ENCODE results near the gene NPRL2.
A peak's percentile ranks its signal among the peaks of the same experiment; 100 is the strongest.
"Not testable (repeated sequence)": the region's sequence is repeated elsewhere in the genome, so short reads cannot be mapped to it uniquely, and the experiment has no call there.

The NPRL2 gene

DNA sequence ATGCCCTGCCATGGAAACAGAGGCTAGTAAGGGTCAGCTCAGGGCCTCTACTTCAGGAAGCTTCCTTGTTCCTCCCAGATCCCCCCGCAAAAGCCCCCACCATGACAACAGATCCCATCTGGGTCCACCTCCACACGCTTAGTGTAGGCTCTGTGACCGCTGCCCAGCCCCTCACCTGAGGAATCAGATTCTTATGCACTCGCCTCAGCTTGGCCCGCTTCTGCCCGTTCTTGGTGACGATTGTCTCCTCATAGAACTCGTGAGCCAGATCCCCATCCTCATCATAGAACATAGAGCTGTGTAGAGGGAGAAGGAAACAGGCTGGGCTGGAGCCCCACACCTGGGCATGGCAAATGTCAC lies 24.4 kb downstream of the NPRL2 start:
- no peak for DNase-seq

DNA sequence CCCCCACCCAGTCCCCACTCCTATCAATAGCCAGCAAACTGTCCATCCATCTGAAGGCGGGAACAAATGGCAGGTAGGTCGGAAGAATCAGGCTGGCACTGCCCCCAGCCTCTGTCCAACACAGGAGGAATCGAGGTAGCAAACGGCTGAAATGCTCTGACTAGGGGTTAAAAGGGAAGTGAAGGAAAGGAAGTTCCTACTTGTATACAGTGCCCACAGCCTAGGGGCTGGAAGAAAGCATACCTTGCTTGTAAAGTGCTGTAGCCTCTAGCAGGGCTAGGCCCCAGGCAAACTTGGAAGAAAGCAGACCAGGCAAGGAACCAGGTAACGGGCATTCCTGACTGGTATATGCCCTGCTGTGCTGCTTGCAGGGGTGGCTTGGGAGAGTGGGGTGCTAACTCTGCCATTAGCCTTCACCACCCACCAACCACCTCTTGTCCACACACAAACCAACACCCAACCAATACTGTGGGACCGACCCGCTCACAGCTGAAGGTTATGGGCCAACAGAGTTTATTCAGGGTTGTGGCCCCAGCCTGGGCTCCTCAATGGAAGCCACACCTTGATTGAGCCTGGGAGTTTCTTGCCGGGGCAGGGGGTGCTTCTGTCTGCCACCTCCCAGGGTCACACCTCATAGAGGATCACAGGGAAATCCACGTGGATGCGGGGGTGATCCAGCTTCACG lies 24.9 kb downstream of the NPRL2 start:
- DNase-seq, result no peak

DNA sequence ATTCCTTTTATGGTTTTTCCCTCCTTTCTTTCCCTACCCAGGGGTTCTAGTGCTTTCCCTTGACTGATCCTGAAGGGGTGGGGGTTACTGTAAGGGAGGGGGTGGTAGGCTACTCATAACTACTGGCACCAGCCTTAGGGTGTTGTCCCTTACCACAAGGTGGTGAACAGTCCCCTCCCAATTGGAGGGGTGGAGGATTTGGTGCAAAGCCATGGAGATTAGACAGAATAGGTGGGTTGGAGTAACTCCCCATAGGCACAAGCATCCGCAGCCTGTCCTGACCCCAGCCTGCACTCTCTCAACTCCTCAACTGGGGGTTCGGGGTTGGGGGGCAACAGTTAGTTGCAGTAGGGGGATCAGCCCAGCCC lies 25.5 kb downstream of the NPRL2 start:
- no peak for DNase-seq

DNA sequence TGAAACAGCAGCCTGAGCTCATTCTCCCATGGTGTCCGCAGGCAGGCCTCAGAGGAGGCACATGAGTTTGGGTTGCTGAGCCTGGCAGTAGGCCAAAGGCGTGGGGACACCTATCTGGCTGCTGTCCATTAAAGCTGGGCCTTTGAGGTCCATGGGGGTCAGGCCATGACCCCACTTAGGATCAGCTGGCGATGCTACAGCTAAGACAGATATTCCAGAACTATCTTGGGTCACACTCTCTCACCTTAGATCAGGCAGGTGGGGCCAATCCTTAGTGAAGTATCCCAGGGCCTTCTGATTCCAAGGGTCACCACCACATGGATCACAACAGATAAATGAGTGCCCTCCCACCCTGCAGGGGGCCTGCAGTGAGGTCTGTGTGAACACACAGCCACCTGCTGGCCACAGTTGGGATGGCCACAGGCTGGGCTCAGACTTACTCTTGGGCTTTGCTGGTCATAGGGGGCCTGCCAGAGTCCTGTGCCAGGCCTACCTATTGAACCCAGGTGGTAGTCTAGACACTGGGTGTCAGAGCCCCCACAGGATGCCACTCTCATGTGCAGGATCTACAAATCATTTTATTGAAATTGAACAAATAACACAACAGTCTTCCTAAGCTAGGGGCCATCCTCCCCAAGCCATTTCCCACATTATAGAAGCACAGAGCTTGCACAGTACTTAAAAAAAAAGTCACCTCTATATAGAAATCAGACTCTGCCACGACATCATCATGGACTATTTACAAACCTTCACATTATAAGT lies 26.0 kb downstream of the NPRL2 start:
- no peak for DNase-seq

DNA sequence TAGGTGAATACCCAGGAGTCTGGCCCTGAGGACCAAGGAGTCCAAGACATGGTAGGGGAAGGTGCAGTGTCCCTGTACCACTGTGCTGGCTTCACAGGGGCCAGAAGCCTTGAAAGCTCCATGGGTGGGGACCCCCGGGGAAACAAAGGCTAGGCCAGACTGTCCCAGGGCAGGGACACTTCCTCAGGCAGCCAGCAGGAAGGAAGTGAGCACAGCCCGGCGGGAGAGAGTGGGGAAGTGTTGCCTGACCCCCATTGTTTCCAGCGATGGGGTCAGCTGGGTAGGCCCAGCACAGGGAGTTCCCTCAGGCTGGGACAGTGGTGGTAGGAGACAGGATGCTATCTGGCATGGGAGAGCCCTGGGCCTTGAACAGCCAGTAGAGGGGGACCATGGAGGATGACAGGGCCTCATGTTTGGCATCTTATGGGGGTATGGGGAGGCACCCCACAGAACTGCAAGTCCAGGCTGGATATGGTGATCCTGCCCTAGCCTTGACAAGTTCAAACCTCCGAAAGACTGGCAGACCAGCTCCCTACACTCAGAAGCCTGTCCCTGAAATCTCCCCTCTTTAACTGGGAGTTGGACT lies 26.9 kb downstream of the NPRL2 start:
- DNase-seq, result no peak

DNA sequence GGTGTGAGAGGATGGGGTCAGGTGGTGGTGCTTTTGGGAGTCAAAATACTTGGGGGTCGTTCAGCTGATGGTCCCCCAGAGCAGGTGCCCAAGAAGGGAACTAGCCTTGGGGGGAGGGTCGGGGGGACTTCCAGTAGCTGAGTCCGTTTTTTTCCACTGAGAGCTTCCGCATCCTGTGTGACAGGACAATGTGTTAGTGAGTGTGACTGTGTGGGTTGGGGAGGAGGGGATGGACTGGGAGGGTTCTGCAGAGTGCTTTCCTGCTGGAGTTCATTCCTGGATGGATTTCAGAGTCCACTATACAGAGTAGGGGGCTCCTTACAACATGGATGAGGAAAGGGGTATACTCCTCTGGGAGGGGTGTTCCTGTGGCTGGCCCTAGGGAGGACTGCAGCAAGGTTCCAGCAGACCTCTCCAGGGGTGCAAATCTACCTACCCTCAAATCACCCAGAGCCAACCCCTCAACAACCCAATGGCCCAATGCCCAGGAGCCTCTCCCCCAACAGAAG lies 27.4 kb downstream of the NPRL2 start:
- DNase-seq, result no peak

DNA sequence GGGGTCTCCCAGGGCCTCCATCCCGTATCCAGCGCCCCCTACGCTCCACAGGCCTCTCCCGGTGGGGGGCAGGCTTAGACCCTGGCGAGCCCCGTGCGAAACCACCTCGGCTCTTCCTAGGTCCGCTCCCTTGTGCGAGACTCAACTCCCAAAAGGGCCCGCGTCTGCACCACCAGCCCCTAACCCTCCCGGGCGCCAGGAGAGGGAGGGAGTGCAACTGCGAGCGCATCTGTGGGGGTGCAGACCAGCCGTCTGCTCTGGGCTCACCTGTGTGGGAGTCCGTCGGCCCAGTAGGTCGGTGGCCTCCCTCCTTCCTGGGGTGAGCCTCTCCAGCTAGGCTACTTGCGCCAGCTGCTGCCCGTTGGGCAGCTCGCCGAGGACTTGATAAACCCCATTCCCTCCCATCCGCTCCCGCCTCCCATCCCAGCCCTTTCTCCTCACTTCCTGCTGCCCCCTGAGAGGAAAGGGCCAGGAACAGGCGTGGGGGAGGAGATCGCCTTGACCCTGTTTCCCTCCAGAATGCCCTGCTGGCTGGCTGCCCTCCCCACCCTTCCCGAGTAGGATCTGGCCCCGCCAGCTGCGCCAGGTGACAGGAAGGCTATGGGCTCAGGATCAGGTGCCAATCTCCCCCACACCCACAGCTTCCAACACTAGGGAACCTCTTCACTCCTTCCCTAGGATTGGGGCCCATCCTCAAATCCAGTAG lies 28.0 kb downstream of the NPRL2 start, which contains the start of gene HYAL2:
TSS of gene HYAL2 (minus strand) at position 360 of the 706 bp plus-strand sequence. CDS start 2,256 bp downstream, outside the sequence.
- peak; percentile 25 for DNase-seq

DNA sequence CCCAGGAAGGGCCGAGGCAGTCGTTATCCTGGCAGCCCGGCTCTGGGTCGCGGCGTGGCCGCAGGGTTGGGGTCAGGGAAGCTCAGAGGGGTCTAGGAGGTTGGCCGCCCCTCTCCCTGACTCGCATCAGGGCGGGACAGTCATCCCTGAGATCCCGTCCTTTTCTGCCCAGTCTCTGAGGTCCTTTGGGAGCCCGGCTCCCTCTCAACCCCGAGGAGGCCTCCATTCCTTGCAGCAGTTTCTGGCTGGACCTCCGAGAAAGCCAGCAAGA lies 28.5 kb downstream of the NPRL2 start:
- DNase-seq, result no peak

DNA sequence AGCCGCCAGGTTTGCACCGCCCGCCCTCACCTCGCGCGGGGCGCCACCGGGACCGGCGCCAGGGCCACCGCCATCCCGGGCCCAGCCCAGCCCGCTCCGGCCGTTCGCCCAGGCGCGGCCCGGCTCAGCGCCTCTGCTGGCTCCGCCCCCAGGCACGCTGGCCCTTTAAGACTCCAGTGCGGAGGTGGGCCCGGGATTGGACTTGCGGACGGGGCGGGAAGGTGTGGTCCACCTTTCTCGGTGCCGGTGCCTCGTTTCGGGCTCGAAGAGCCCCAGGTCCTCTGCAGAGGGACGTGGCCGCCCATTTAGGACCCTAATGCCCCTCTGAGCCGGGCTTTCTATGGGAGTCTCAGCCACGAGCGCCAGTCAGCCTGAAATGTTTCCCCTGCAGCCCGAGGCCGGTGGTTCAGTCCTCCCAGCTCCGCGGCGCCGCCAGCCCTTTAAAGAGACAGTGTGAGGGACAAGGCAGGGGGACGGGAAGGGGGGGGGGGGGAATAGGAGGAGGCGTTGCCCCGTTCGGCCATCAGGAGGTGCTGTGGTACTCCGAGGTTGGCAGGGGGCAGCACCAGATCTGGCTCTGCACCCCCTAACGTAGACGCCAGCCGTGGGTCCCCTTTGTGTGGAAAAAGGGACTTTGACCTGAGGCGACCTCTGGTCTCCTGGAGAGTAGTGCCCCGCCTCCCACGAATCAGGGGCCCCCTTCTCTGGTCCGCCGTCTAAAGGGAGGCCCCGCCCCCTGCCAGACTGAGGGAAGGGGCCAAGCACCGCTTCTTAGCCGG lies 29.1 kb downstream of the NPRL2 start:
- peak; percentile 53 for DNase-seq

DNA sequence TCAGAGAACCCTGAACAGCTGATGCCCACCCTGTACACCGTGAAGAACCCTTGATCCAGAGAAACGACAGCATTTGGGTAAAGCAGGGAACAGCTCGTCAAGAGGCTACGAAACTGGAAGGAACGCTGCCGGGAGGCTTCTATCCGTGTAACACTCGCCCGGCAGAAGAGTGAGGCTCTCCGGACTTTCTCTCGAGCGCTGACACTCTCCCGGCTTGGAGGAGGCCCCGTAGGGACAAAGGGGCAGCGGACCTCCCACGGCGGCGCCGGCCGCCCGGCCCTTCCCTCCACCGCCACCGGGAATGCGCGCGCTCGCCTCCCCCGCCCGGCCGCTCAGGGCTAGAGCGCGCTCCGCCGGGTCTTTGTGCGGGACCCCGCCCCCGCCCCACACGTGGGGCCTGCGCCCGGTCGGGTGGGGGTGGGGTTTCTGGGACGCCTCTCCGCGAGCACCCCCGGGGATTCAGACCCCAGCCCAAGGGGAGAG lies 29.7 kb downstream of the NPRL2 start:
- DNase-seq, result no peak

DNA sequence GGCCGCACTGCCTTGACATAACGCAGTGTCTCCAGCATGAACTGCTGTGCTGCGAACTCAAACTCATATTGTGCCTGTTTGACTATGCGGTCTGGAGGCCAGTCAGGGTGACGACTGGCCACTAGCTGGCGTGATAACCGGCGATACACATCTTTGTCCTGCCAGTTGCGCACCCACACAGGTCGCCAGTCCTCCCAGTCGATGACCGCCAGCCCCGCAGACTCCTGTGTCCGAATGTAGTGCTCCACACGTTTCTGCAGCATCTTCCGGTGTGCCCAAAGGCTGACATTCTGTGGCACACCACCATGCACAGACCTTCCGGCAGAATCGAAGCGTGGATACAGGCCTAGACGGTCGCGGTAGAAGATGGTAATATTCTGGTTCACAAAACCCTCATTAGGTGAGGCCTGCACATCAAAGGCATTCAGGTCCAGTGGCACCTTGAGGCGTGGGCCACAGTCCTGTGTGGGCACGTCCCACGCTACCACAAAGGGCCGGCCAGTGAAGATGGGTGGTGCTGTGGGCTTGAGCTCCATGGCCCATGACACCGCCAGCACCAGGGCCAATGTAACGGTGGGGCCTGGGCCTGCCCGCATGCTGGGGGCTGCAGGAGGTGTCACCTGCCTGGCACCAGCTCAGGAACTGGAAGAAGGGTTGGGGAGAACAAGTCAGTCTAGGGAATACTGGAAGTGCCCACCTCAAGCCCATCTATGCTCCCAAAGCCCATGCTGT lies 30.5 kb downstream of the NPRL2 start:
- DNase-seq, result no peak

DNA sequence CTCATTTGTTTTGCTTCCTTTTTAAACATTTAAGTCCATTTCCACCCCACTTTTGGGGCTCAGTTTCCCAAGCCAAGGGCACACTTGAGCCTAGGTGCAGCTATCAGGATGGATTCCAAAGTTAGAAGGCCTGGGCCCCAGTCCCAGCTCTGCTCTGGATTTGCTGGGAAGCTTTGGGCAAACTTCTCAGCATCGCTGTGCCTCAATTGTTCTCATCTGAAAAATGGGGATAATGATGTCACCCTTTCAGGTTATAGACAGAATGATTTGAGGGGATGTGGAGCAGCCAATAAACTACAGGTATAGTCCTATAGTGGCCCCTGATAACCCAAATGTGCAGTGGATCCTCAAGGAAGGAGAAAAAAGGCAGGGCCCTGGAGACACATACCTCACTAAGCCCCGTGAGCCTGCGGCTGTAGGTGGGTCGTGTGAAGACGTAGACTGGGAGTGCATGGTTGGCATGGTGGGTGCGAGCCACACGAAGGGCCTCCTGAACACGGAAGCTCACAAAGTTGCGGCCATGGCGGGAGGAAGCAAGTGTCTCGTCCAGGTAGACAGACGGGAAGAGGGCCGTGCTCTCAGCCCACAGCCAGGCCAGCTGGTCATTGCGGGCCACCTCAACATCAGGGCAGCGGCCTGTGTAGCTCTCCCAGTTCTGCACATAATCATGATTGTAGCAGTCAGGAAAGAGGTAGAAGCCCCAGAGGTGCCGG lies 31.2 kb downstream of the NPRL2 start:
- DNase-seq, result no peak

DNA sequence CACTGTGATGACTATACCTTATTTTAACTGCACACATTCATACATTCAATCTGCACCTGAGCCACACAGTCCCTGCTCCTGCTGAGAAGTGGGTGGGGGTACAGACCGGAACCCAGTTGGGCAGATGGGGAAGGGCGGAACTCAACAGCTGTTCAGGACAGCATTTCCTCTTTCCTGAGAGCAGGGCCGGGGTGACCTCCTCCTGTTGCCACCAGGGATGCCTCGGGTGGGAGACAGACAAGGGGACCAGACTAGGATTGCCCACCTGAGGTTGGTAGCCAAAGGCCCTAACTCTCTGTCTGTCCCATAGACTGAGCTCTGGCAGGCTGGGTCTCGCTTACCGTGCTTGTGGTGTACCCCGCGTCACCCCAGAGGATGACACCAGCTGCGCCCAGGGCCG lies 32.0 kb downstream of the NPRL2 start:
- no peak for DNase-seq

DNA sequence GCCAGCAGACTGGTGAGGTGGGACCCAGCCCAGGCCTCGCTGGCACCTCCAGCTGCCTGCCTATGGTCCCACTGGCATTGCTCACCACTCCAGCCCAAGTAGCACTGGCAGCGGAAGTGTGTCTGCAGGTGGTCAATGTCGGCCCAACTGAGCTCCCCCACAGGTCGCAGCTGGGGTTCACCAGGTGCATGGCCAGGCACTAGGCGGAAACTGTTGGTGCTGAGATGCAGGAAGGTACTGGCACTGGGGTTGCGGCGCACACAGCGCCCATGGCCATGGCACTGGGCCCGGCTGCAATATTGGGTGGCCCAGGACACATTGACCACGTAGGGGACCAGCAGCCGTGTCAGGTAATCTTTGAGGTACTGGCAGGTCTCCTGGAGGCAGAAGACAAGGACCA lies 32.4 kb downstream of the NPRL2 start:
- DNase-seq, result no peak

DNA sequence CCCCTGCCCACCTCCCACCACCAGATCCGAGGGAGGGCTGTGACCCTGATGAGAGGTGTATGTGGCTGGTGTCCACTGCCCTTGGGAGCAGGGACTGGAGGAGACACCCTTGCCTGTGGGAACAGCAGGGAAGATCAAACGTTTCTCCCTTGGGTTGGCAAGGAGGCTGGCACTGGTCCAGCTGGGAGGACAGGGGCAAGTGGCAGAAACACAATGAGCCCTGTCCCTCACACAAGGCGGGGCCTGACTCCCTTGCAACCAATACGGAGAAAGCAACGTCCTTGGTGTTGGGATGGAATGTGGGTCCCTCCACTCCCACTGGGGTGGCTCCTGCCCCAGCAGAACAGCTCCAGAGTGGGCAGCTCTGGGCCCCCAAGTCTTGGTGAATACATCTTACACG lies 33.3 kb downstream of the NPRL2 start:
- no peak for DNase-seq

DNA sequence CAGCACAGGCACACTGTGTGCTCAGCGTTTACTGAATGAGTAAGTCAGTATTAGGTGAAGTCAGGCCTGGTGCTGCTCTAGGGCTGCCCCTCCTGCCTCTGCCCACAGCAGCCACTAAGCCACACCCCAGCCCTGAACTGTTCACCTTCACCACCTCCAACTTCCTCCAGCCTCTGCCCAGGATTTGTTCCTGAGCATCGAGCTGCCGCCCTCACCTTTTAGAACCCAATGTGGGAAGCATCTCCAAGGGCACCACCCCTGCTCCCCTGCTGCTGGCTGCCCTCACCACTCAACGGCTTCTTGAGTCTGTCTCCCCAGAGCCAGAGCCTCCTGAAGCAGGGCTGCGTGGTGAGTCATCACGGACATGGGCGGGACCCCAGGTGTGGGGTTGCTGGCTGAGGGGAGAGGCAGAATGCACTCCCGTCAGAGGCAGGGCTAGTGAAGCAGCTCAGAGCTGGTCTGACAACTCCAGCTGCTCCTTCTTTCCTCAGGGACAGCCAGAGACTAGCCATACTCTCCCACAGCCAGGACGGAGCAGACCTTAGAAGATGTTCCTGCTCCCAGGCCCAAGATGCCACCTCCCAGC lies 33.8 kb downstream of the NPRL2 start:
- DNase-seq, result no peak

DNA sequence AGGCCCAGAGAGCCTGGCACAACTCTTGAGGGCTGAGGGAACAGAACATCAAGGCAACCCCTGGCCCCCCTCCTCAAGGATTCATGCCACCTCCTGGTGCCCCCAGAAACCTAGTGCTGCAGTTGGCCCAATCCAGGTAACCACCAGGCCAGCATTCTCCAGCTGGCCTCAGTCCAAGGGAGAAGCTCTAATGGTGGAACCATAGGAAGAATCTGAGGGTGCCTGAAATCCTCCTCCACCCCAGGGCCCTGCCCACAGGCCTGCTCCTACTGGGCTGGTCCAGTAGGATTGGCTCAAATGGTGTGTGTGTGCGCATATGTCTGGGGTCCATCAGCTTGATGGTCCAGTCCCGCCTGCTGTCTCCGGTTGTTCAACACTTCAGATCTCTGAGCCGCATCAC lies 35.8 kb downstream of the NPRL2 start:
- no peak for DNase-seq

DNA sequence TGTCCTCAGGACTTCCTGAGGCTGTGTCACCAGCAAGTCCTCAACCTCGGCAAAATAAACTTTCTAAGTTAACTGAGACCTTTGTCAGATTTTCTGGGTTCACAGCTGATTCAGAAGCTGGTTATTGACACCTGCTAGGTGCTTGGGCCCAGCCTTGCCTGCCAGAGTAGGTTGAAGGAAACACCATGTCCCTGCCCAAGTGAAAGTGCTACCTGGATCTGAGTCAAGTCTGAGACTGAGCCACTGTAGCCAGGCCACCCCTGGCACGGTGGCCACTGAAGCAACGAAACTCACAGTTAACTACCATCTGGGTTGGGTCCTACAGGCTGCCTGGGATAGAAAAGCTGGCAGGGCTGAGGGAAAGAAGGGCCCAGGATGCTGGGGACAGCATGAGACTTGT lies 36.2 kb downstream of the NPRL2 start:
- DNase-seq, result no peak

DNA sequence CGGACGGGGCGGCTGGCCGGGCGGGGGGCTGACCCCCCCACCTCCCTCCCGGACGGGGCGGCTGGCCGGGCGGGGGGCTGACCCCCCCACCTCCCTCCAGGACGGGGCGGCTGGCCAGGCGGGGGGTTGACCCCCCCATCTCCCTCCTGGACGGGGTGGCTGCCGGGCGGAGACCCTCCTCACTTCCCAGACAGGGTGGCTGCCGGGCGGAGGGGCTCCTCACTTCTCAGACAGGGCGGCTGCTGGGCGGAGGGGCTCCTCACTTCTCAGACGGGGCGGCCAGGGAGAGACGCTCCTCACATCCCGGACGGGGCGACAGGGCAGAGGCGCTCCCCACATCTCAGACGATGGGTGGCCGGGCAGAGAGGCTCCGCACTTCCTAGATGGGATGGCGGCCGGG lies 38.5 kb downstream of the NPRL2 start:
- DNase-seq, result not testable (repeated sequence)

DNA sequence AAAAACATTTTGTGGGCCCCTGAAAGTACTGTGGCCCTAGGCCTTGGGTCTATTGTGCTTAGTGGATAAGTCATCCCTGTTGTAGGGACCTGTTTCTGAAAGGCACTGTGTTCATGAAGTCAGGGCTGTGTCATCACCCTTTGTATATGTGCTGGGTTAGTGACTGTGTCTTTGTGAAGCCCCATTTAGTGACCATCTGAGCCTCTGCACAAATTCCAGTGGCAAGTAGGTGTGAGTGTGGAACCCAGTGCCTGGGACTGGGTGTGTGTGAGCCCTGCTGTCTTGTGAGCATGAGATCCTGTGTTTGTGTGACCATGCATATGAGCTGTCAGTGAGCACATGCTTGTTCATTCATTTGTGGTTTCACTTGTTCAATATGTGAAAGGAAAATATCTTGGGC lies 46.0 kb downstream of the NPRL2 start:
- DNase-seq, result no peak
